HepG2 (cell line): ENCODE measurements around the gene EFHD2. TPM values are rescaled to one million over a fixed set of nuclear protein-coding genes. Genes with fewer than 3 reads are reported as not detected.

Experiments used
- ATAC-seq: fragments of 200-7000 bp; cut with Tn5 transposase; 3 replicates; pipeline ENCODE4 v1.9.1; 2020; ENCODE audit warnings: mild to moderate bottlenecking, moderate library complexity
- BruUV-seq: library from RNA; stranded (reverse); fragments of 400-500 nt; replicated peaks from 2 replicates; lab custom pipeline; 2021; lab: Mats Ljungman, UMichigan
- CTCF ChIA-PET: fragments of 300-600 bp; formaldehyde crosslinking; extraction: SDS; loops from one replicate; lab custom pipeline; 2021; ENCODE audit warnings: low total read pairs, inconsistent platforms, low intra/inter-chr PET ratio; lab: Yijun Ruan, JAX
- POLR2A ChIA-PET: fragments of 350-600 bp; sonication (Branson Sonifier 250); formaldehyde crosslinking; loops from one replicate; lab custom pipeline; 2020; ENCODE audit warnings: antibody characterized with exemption, inconsistent platforms; lab: Yijun Ruan, JAX
- DNase-seq: peaks from one replicate; pipeline ENCODE4 v3.0.0-alpha.2; 2015; ENCODE audit warnings: low spot score
- FAIRE-seq: peaks from 3 replicates; lab custom pipeline; 2011; peaks lifted over from hg19 to GRCh38; lab: Jason Lieb, UNC
- H2AFZ ChIP-seq: one replicate; pipeline ENCODE4 v1.6.1; 2011; ENCODE audit warnings: low read length, inconsistent platforms
- H3K27ac ChIP-seq: fragments of 300-600 bp; 3 replicates; pipeline ENCODE4 v1.8.0; 2011; ENCODE audit warnings: mixed run types, mild to moderate bottlenecking, mixed read lengths, low read length, inconsistent platforms; ENCODE audit not compliant: insufficient read depth; ENCODE audit errors: extremely low read length
- H3K27me3 ChIP-seq, 2 experiments: fragments of 200-600 bp in 1 of 2; 2 replicates in 1 of 2; 3 replicates in 1 of 2; pipeline versions ENCODE4 v1.6.0 to v1.8.0; 2011; ENCODE audit warnings: low read length in 2 of 2, mild to moderate bottlenecking in 2 of 2, moderate library complexity in 2 of 2, inconsistent platforms in 1 of 2; ENCODE audit not compliant: insufficient read depth in 2 of 2, control insufficient read depth in 1 of 2
- H3K36me3 ChIP-seq, 2 experiments: fragments of 200-600 bp in 1 of 2; replicated peaks in 1 of 2; 2 replicates in 1 of 2; 3 replicates in 1 of 2; pipeline versions ENCODE4 v1.5.1 to v1.8.0; 2011; ENCODE audit warnings: low read length in 2 of 2, inconsistent platforms in 1 of 2; ENCODE audit not compliant: insufficient read depth in 2 of 2, control insufficient read depth in 1 of 2
- H3K4me1 ChIP-seq: 2 replicates; pipeline ENCODE4 v1.5.1; 2012; ENCODE audit warnings: low read length, inconsistent platforms; ENCODE audit not compliant: insufficient read depth
- H3K4me2 ChIP-seq: 2 replicates; pipeline ENCODE4 v1.6.0; 2011; ENCODE audit warnings: low read depth, low read length, inconsistent platforms
- H3K4me3 ChIP-seq, 3 experiments: fragments of 200-600 bp in 1 of 3; sonication (generic), shearing (Covaris generic) in 1 of 3; replicated peaks in 1 of 3; 2 replicates each; pipeline ENCODE4 v1.5.1; 2011 to 2016; ENCODE audit warnings: low read length in 3 of 3, inconsistent platforms in 2 of 3, low read depth in 2 of 3, mild to moderate bottlenecking in 2 of 3, control low read depth in 1 of 3, mixed read lengths in 1 of 3; ENCODE audit not compliant: insufficient read depth in 1 of 3
- H3K79me2 ChIP-seq: one replicate; pipeline ENCODE4 v1.6.1; 2011; ENCODE audit warnings: low read length, inconsistent platforms; ENCODE audit not compliant: insufficient read depth
- H3K9ac ChIP-seq: 2 replicates; pipeline ENCODE4 v1.6.0; 2011; ENCODE audit warnings: mild to moderate bottlenecking, low read depth, low read length, inconsistent platforms; ENCODE audit not compliant: insufficient read depth
- H3K9me3 ChIP-seq: 2 replicates; pipeline ENCODE4 v1.5.1; 2012; ENCODE audit warnings: mild to moderate bottlenecking, low read length
- H4K20me1 ChIP-seq: 2 replicates; pipeline ENCODE4 v1.6.0; 2011; ENCODE audit warnings: inconsistent platforms, mild to moderate bottlenecking, low read length, moderate library complexity; ENCODE audit not compliant: insufficient read depth
- KLF6 ChIP-seq: IDR thresholded peaks from 2 replicates; pipeline ENCODE4 v1.8.0; 2016; ENCODE audit warnings: missing biosample characterization, missing genetic modification reagents
- MYNN ChIP-seq: sonication (generic); formaldehyde crosslinking; IDR thresholded peaks from 2 replicates; pipeline ENCODE4 v1.4.0; 2020; ENCODE audit warnings: mild to moderate bottlenecking, low read depth, missing genetic modification reagents
- PHF20 ChIP-seq: sonication (generic); formaldehyde crosslinking; IDR thresholded peaks from 2 replicates; pipeline ENCODE4 v1.5.0; 2020; ENCODE audit warnings: mild to moderate bottlenecking, missing genetic modification reagents
- TAF15 ChIP-seq: fragments of 200-400 bp; formaldehyde crosslinking; IDR thresholded peaks from one replicate; pipeline ENCODE4 v1.6.1; 2018; ENCODE audit warnings: mild to moderate bottlenecking, low read depth, low read length; ENCODE audit not compliant: poor library complexity, severe bottlenecking
- WGBS: methylation state at CpG from one replicate; pipeline ENCODE4 v1.1.6; 2017; ENCODE audit warnings: low lambda C conversion rate; 5-methylcytosine and 5-hydroxymethylcytosine counted together
- in situ Hi-C: cut with HindIII; loops from 2 replicates; pipeline ENCODE4 v1.10.0; 2017; ENCODE audit warnings: low pct_unique_long_range_greater_than_20kb; ENCODE audit not compliant: extremely low pct_ligation_motif_present
- intact Hi-C: fragments of 100-400 bp; cut with micrococcal nuclease; formaldehyde crosslinking; loops from one replicate; pipeline ENCODE4 v1.10.0; 2022; ENCODE audit not compliant: unreplicated experiment
- polyA plus RNA-seq, 8 experiments: library from polyadenylated mRNA; depleted of rRNA in 3 of 8; stranded (reverse) in 7 of 8; unstranded in 1 of 8; fragments of >200 nt; fragmentation: Illumina TruSeq in 4 of 8; extraction: Trizol in 4 of 8; gene quantifications; 2 replicates each; pipeline versions ENCODE4 v1.2.1 to v1.2.3, GENCODE V29; 2011 to 2016; ENCODE audit warnings: low read depth in 4 of 8, missing spikeins in 1 of 8, mixed read lengths in 1 of 8; ENCODE audit not compliant: insufficient read depth in 1 of 8
- total RNA-seq, 5 experiments: library from RNA; depleted of rRNA; stranded (reverse); fragments of >200 nt; fragmentation: Illumina TruSeq; extraction: Trizol; gene quantifications; 2 replicates each; pipeline ENCODE4 v1.2.3, GENCODE V29; 2016; ENCODE audit warnings: low read depth in 1 of 5

Gene EFHD2
- total and polyA plus RNA-seq, 2 of the 13 experiments (the other 11 are each of a cell fraction or from before 2014, with no cell fraction given): 9.4 to 12.7 TPM

DNA sequence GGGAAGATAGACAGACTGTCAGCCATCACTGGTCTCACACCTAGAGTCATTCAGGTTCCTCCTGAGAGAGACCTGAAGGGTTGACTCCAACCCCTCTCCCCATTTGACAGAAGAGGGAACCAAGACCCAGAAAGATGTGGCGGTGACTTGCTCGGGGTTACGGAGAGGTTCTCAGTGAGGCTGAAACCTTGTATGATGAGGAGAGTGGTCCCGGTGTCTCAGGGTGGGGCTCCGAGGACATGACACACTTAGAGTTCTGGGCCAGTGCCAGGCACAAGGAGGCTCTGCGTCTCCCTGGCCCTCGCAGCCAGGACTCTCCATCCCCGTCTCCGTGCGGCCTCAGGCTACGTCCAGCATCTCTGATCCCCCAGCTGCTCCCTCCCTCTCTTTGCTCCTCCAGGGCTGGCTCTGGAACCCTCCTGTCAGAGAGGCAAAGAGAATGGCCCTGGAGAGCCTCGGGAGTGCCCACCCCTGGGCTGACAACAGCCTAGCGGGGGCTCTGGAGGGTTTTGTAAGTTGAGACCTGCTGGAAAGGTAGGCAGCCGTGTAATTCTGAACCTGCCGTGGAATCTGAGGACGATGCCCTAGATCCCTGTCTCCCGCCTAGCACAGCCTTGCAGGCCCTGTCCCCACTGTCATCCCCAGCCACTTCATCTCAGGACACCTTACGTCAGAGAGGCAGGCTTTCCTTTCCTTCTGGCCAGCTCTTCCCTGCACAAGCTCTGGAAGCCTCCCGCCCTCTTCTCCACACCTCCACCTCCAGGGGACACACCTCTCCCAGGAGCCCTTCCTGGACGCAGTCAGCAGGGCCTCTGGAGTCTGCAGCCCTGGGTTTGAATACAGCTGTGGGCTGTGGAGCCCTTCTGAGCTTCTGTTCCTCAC is 4.1 kb downstream of the EFHD2 start (continued):
- TF ChIP-seq TAF15: no peak

- CTCF ChIA-PET: no interaction called here
Measured at GRCh38 chr1:15414445-15414983, 4.8 kb downstream of the EFHD2 start.

More at GRCh38 chr1:15414445-15414983, 4.8 kb downstream of the EFHD2 start:
- DNase-seq (no peak), FAIRE-seq (no peak)
- Histone ChIP-seq H2AFZ (no peak overlapping the region), H3K4me1 (peaks cover 26% of the 10 kb centered on the region), H3K4me2 (no peak overlapping the region), H3K36me3 (peaks cover 0 to 1% of the 10 kb centered on the region in 2 experiments; a peak in 2 of 5 replicates), H3K79me2 (no peaks in the 10 kb centered on the region), H3K27ac (no peak overlapping the region), H4K20me1 (no peaks in the 10 kb centered on the region)
- POLR2A ChIA-PET: no interaction called here
- in situ Hi-C loops (no loop called here), intact Hi-C loops (no loop called here)
- WGBS: 94% methylated on average over 10 of the region's 10 CpGs
- TF ChIP-seq KLF6: no peak
- no peak for TF ChIP-seq MYNN
- no peak for TF ChIP-seq PHF20 (CRISPR knock-in tag)
- TF ChIP-seq, all 625 proteins: peak for 0
- Histone ChIP-seq H3K9ac (no peak overlapping the region), H3K27me3 (no peaks in the 10 kb centered on the region), H3K9me3 (no peaks in the 10 kb centered on the region), H3K4me3 (no peak overlapping the region)
- BruUV-seq: no TSS peak
- no peak for ATAC-seq
